GM10266 (cell line): ENCODE results near the gene TRIM38.

Experiments used
- DNase-seq: peaks from one replicate; pipeline ENCODE4 v3.0.0; 2012; ENCODE audit errors: extremely low spot score
- CTCF ChIP-seq: IDR thresholded peaks from 2 replicates; pipeline ENCODE4 v1.5.1; 2012; ENCODE audit warnings: mild to moderate bottlenecking, low read depth; ENCODE audit not compliant: control insufficient read depth, insufficient read depth; ENCODE audit errors: missing control alignments

The TRIM38 gene

GRCh38 chr6:26020329-26021000 lies 57.9 kb downstream of the TRIM38 start:
- TF ChIP-seq CTCF, result no peak
- DNase-seq, result peak; percentile 87

GRCh38 chr6:26021001-26021349 lies 58.4 kb downstream of the TRIM38 start:
- TF ChIP-seq CTCF, result no peak
- no peak for DNase-seq

- TF ChIP-seq CTCF, result no peak
- DNase-seq, result peak; percentile 88
These were observed 58.9 kb downstream of the TRIM38 start for GRCh38 chr6:26021350-26022131.

GRCh38 chr6:26022132-26022472 lies 59.5 kb downstream of the TRIM38 start:
- TF ChIP-seq CTCF, result no peak
- DNase-seq, result peak; percentile 52

- no peak for TF ChIP-seq CTCF
- no peak for DNase-seq
These were observed 60.1 kb downstream of the TRIM38 start for GRCh38 chr6:26022737-26023136.

GRCh38 chr6:26024651-26025046 lies 62.0 kb downstream of the TRIM38 start:
- no peak for TF ChIP-seq CTCF
- DNase-seq, result no peak
